IMR-90 (cell line): ENCODE measurements around the gene ZNF750. TPM values are rescaled to one million over a fixed set of nuclear protein-coding genes. Genes with fewer than 3 reads are reported as not detected.

ENCODE experiments used
- ATAC-seq: fragments of 200-7000 bp; cut with Tn5 transposase; 2 replicates; pipeline ENCODE4 v1.9.1; 2020; ENCODE audit warnings: low read depth, mild to moderate bottlenecking, moderate library complexity
- BruUV-seq: library from RNA; stranded (reverse); fragments of 400-500 nt; replicated peaks from 2 replicates; lab custom pipeline; 2021; lab: Mats Ljungman, UMichigan
- CTCF ChIA-PET: fragments of 300-600 bp; formaldehyde crosslinking; extraction: SDS; loops from one replicate; lab custom pipeline; 2021; ENCODE audit warnings: antibody characterized with exemption; lab: Yijun Ruan, JAX
- POLR2A ChIA-PET: fragments of 300-600 bp; sonication (Branson Sonifier 250); formaldehyde crosslinking; loops from one replicate; lab custom pipeline; 2022; ENCODE audit warnings: antibody characterized with exemption; ENCODE audit not compliant: unreplicated experiment; lab: Charles Lee
- DNase-seq: peaks from one replicate; pipeline ENCODE4 v3.0.0; 2013
- H2AFZ ChIP-seq: replicated peaks from 2 replicates; pipeline ENCODE3; 2013; ENCODE audit warnings: low read length, mild to moderate bottlenecking; ENCODE audit not compliant: poor library complexity
- H2AK5ac ChIP-seq: 2 replicates; pipeline ENCODE4 v1.6.1; 2013; ENCODE audit warnings: low read depth, low read length, inconsistent platforms
- H2AK9ac ChIP-seq: replicated peaks from 2 replicates; pipeline ENCODE3; 2013; ENCODE audit warnings: mild to moderate bottlenecking, low read depth, low read length, moderate library complexity; ENCODE audit not compliant: poor library complexity
- H2BK120ac ChIP-seq: 2 replicates; pipeline ENCODE4 v1.6.1; 2013; ENCODE audit warnings: low read depth, low read length, inconsistent platforms
- H2BK15ac ChIP-seq: 3 replicates; pipeline ENCODE4 v1.6.1; 2013; ENCODE audit warnings: low read depth, low read length, inconsistent platforms
- H2BK20ac ChIP-seq: 2 replicates; pipeline ENCODE4 v1.6.1; 2013; ENCODE audit warnings: low read depth, mild to moderate bottlenecking, inconsistent platforms, low read length, moderate library complexity
- H2BK5ac ChIP-seq: 2 replicates; pipeline ENCODE4 v1.6.1; 2013; ENCODE audit warnings: mild to moderate bottlenecking, low read depth, low read length, inconsistent platforms; ENCODE audit not compliant: poor library complexity, severe bottlenecking
- H3K14ac ChIP-seq: replicated peaks from 2 replicates; pipeline ENCODE4 v1.6.1; 2013; ENCODE audit warnings: low read depth, low read length, inconsistent platforms
- H3K18ac ChIP-seq: 2 replicates; pipeline ENCODE4 v1.6.1; 2013; ENCODE audit warnings: low read depth, low read length, control low read depth
- H3K23ac ChIP-seq: 2 replicates; pipeline ENCODE4 v1.6.1; 2013; ENCODE audit warnings: low read depth, low read length, inconsistent platforms
- H3K27ac ChIP-seq: 2 replicates; pipeline ENCODE4 v1.5.1; 2013; ENCODE audit warnings: mild to moderate bottlenecking, control low read depth, low read length; ENCODE audit not compliant: insufficient read depth
- H3K27me3 ChIP-seq: 2 replicates; pipeline ENCODE4 v1.6.1; 2013; ENCODE audit warnings: low read length; ENCODE audit not compliant: control insufficient read depth, insufficient read depth
- H3K36me3 ChIP-seq: 2 replicates; pipeline ENCODE4 v1.6.1; 2013; ENCODE audit warnings: low read length, mixed read lengths; ENCODE audit not compliant: control insufficient read depth, insufficient read depth
- H3K4ac ChIP-seq: 2 replicates; pipeline ENCODE4 v1.6.1; 2013; ENCODE audit warnings: low read depth, low read length, inconsistent platforms
- H3K4me1 ChIP-seq: 2 replicates; pipeline ENCODE4 v1.6.1; 2013; ENCODE audit warnings: low read length, mixed read lengths; ENCODE audit not compliant: control insufficient read depth, insufficient read depth
- H3K4me2 ChIP-seq: 2 replicates; pipeline ENCODE4 v1.6.1; 2013; ENCODE audit warnings: low read depth, mild to moderate bottlenecking, control low read depth, low read length, moderate library complexity
- H3K4me3 ChIP-seq: 2 replicates; pipeline ENCODE4 v1.5.1; 2013; ENCODE audit warnings: low read depth, mild to moderate bottlenecking, control low read depth, low read length, moderate library complexity; ENCODE audit not compliant: insufficient read depth
- H3K56ac ChIP-seq: 2 replicates; pipeline ENCODE4 v1.6.1; 2013; ENCODE audit warnings: low read length, inconsistent platforms; ENCODE audit not compliant: insufficient read depth; ENCODE audit errors: extremely low read depth
- H3K79me1 ChIP-seq, 2 experiments: 2 replicates each; pipeline ENCODE4 v1.6.1; 2013; ENCODE audit warnings: low read length in 2 of 2, inconsistent platforms in 1 of 2, low read depth in 1 of 2
- H3K9ac ChIP-seq: 2 replicates; pipeline ENCODE4 v1.6.1; 2013; ENCODE audit warnings: low read depth, low read length, control low read depth
- H3K9me1 ChIP-seq: 2 replicates; pipeline ENCODE4 v1.6.1; 2013; ENCODE audit warnings: low read length, inconsistent platforms; ENCODE audit not compliant: insufficient read depth
- H3K9me3 ChIP-seq: 2 replicates; pipeline ENCODE4 v1.6.1; 2013; ENCODE audit warnings: low read length; ENCODE audit not compliant: control insufficient read depth, insufficient read depth
- H4K20me1 ChIP-seq: 2 replicates; pipeline ENCODE4 v1.6.1; 2013; ENCODE audit warnings: low read length, inconsistent platforms; ENCODE audit not compliant: insufficient read depth
- H4K5ac ChIP-seq: 2 replicates; pipeline ENCODE4 v1.6.1; 2013; ENCODE audit warnings: mild to moderate bottlenecking, low read depth, low read length, control low read depth
- H4K8ac ChIP-seq, 2 experiments: 2 replicates each; pipeline ENCODE4 v1.6.1; 2013; ENCODE audit warnings: low read depth in 2 of 2, low read length in 2 of 2, control low read depth in 1 of 2, inconsistent platforms in 1 of 2
- H4K91ac ChIP-seq: 2 replicates; pipeline ENCODE4 v1.6.1; 2013; ENCODE audit warnings: low read depth, low read length, inconsistent platforms; ENCODE audit not compliant: insufficient read depth
- BHLHE40 ChIP-seq: fragments of 150-350 bp; IDR thresholded peaks from 2 replicates; pipeline ENCODE4 v1.6.1; 2016; ENCODE audit warnings: mild to moderate bottlenecking, low read depth, low read length
- CTCF ChIP-seq: conservative IDR thresholded peaks from 2 replicates; pipeline ENCODE4 v1.5.1; 2012; ENCODE audit warnings: mild to moderate bottlenecking, low read depth, low read length, improper control_type of control experiment
- ELK1 ChIP-seq: fragments of 150-350 bp; IDR thresholded peaks from 2 replicates; pipeline ENCODE4 v1.6.1; 2016; ENCODE audit warnings: low read depth, mild to moderate bottlenecking, low read length, moderate library complexity, borderline replicate concordance
- FOS ChIP-seq: fragments of 150-350 bp; IDR thresholded peaks from 2 replicates; pipeline ENCODE4 v1.6.1; 2016; ENCODE audit warnings: low read depth, low read length
- MAFK ChIP-seq: IDR thresholded peaks from 2 replicates; pipeline ENCODE4 v1.6.1; 2012; ENCODE audit warnings: low read depth, low read length, improper control_type of control experiment
- MAZ ChIP-seq: IDR thresholded peaks from 2 replicates; pipeline ENCODE4 v1.6.1; 2012; ENCODE audit warnings: low read depth, mild to moderate bottlenecking, low read length, improper control_type of control experiment, moderate library complexity, borderline replicate concordance
- NFE2L2 ChIP-seq: fragments of 150-350 bp; IDR thresholded peaks from 2 replicates; pipeline ENCODE4 v1.6.1; 2016; ENCODE audit warnings: low read depth, mild to moderate bottlenecking, low read length
- POLR2A ChIP-seq: IDR thresholded peaks from 2 replicates; pipeline ENCODE4 v1.6.1; 2012; ENCODE audit warnings: mild to moderate bottlenecking, low read depth, low read length
- RAD21 ChIP-seq: IDR thresholded peaks from 2 replicates; pipeline ENCODE4 v1.6.1; 2012; ENCODE audit warnings: low read length, improper control_type of control experiment
- RCOR1 ChIP-seq: IDR thresholded peaks from 2 replicates; pipeline ENCODE4 v1.6.1; 2012; ENCODE audit warnings: mild to moderate bottlenecking, low read length, improper control_type of control experiment; ENCODE audit not compliant: insufficient replicate concordance
- RFX5 ChIP-seq: IDR thresholded peaks from 2 replicates; pipeline ENCODE4 v1.8.0; 2012; ENCODE audit warnings: low read depth, mild to moderate bottlenecking, low read length, moderate library complexity
- SMC3 ChIP-seq: fragments of 150-350 bp; IDR thresholded peaks from 2 replicates; pipeline ENCODE4 v1.6.1; 2016; ENCODE audit warnings: low read depth, mild to moderate bottlenecking, antibody characterized with exemption, low read length, moderate library complexity
- WGBS, 2 experiments: methylation state at CpG; one replicate each; pipeline versions ENCODE4 v1.1.5 to v1.1.7; 2013; ENCODE audit warnings: missing lambda C conversion rate in 2 of 2; ENCODE audit not compliant: insufficient read length in 1 of 2; ENCODE audit errors: extremely low coverage in 2 of 2; 5-methylcytosine and 5-hydroxymethylcytosine counted together
- dilution Hi-C: fragments of 300-500 bp; cut with HindIII; formaldehyde crosslinking; loops from one replicate; pipeline ENCODE4 v1.14.3; 2018; ENCODE audit warnings: low sequenced_read_pairs; ENCODE audit not compliant: unreplicated experiment
- in situ Hi-C: fragments of 300-500 bp; cut with MboI; formaldehyde crosslinking; loops from 3 replicates; pipeline ENCODE4 v1.14.3; 2019; ENCODE audit warnings: low sequenced_read_pairs, inconsistent platforms, mixed read lengths
- intact Hi-C: fragments of 100-400 bp; cut with micrococcal nuclease; formaldehyde crosslinking; loops from 2 replicates; pipeline ENCODE4 v1.10.0; 2022
- polyA plus RNA-seq, 3 experiments: library from polyadenylated mRNA; depleted of rRNA; stranded (reverse); fragments of >200 nt; gene quantifications; 2 replicates each; pipeline ENCODE4 v1.2.3, GENCODE V29; 2012; ENCODE audit warnings: low replicate concordance in 1 of 3
- total RNA-seq: library from RNA; depleted of rRNA; stranded (reverse); fragments of >200 nt; gene quantifications from 2 replicates; pipeline ENCODE4 v1.2.3, GENCODE V29; 2012

ZNF750 gene
- total and polyA plus RNA-seq, 2 of the 4 experiments (the other 2 are of a cell fraction) = not detected

DNA sequence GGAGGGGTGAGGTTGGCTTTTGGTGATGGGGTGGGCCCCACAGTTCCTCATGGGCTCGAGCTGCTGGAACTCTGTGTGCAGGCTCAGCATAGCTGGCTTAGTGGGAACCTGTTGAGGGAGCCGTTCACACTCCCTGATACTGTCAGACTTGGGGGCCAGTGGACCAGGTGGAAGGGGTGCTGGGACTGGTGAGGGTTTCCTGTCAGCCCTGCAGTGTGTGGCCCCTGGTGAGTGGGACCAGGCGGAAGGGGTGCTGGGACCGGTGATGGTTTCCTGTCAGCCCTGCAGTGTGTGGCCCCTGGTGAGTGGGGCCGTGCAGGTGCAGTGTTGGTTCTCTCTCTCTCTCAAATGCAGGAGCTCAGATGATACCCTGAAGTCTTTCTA lies 45.1 kb upstream of the ZNF750 start:
- dilution Hi-C loops (no loop called here), in situ Hi-C loops (no loop called here), intact Hi-C loops (no loop called here)
- POLR2A ChIA-PET = no interaction called here
- peaks cover 7 to 51% of the 10 kb centered on the region in 2 experiments; a peak in 2 of 4 replicates for H3K79me1 ChIP-seq
- DNase-seq = no peak
- H2AK9ac ChIP-seq = peak overlapping the region; percentile 44
- H3K36me3 ChIP-seq = no peaks in the 10 kb centered on the region; the same call in 1 of the 2 replicates
- H3K9me1 ChIP-seq = peaks cover 10% of the 10 kb centered on the region
- H4K5ac ChIP-seq = no peak overlapping the region
- no peak overlapping the region for H2AFZ ChIP-seq
- H3K4me3 ChIP-seq = no peak overlapping the region
- no TSS peak for BruUV-seq
- H3K23ac ChIP-seq = peak overlapping the region; percentile 42; the same call in 1 of the 2 replicates
- no peak overlapping the region for H3K27ac ChIP-seq
- no peak overlapping the region for H3K56ac ChIP-seq
- WGBS, 2 experiments = 100% methylated on average over 3 of the region's 5 CpGs; no CpG with 5 or more reads in 1 of the 2 experiments
- peaks cover 13% of the 10 kb centered on the region for H3K4me1 ChIP-seq
- no peak overlapping the region for H3K9ac ChIP-seq
- no peak overlapping the region for H2BK120ac ChIP-seq
- H4K91ac ChIP-seq = no peak overlapping the region; the same call in 1 of the 2 replicates
- no peak for TF ChIP-seq RAD21
- no peak for TF ChIP-seq ELK1
- TF ChIP-seq FOS = no peak
- TF ChIP-seq RFX5 = no peak
- no peak for TF ChIP-seq POLR2A
- TF ChIP-seq MAZ = no peak
- TF ChIP-seq MAFK = no peak
- no peak for TF ChIP-seq NFE2L2
- no peak for TF ChIP-seq BHLHE40
- TF ChIP-seq CTCF = no peak
- no peak for TF ChIP-seq RCOR1
- no peak for TF ChIP-seq SMC3
- no peak overlapping the region for H3K18ac ChIP-seq
- no peaks in the 10 kb centered on the region for H3K27me3 ChIP-seq
- H4K8ac ChIP-seq = no peak overlapping the region; a peak in 1 of 4 replicates
- CTCF ChIA-PET = interaction anchor here (1.1 to 1.2 kb wide), 2 partner anchors 9 to 12 kb away, joined by 3 to 6 read pairs; no protein-coding TSS in a partner anchor
- H2AK5ac ChIP-seq = 0 out of 2 replicates have a peak overlapping the region, but pooled peaks have one; percentile 46
- no peak overlapping the region for H3K4me2 ChIP-seq
- H3K4ac ChIP-seq = 0 out of 2 replicates have a peak overlapping the region, but pooled peaks have one; percentile 24
- no peaks in the 10 kb centered on the region; the same call in 1 of the 2 replicates for H4K20me1 ChIP-seq
- no peak overlapping the region for H2BK20ac ChIP-seq
- ATAC-seq = no peak
- H2BK15ac ChIP-seq = no peak overlapping the region
- H2BK5ac ChIP-seq = no peak overlapping the region
- no peak overlapping the region for H3K14ac ChIP-seq
- no peaks in the 10 kb centered on the region for H3K9me3 ChIP-seq
